HepG2 (cell line): ENCODE data around the gene TM9SF4.

ENCODE experiments used
- ZNF180 ChIP-seq: sonication (generic); formaldehyde crosslinking; IDR thresholded peaks from 2 replicates; pipeline ENCODE4 v1.4.0; 2020; ENCODE audit warnings: low read depth, missing genetic modification reagents, borderline replicate concordance
- TF ChIP-seq, protein P1 (sequence below): sonication (generic); formaldehyde crosslinking; IDR thresholded peaks from 2 replicates; pipeline ENCODE4 v1.5.0; 2020; ENCODE audit warnings: mild to moderate bottlenecking, missing genetic modification reagents, moderate library complexity

DNA sequence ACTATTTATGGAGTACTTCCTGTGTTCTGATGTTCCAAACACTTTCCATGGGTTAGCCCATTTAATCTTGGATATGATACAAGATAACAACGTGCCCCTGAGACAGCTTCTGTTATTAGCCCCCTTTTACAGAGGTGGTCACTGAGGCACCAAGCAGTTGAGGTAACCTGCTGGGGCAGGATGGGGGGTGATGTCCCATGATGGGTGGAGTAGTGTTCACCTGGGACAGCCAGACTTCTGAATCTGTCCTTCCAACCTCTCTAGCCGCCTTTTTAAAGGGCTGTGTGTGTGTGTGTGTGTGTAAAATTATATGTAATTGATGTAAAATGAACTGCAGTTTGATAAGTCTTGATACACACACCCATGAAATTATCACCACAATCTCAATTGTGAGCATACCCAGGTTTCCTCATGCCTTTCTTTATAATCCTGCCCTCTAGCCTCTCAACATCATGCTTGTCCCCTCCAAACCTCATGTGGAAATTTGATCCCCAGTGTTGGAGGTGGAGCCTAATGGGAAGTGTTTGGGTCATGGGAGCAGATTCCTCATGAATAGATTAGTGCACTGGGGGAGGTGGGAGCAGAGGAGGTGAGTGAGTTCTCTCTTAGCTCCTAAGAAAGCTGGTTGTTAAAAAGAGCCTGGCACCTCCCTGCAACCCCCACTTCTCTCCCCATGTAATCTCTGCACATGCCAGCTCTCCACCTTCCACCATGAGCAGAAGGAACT lies 58.8 kb downstream of the TM9SF4 start:
- TF ChIP-seq ZNF180 (CRISPR knock-in tag): no peak
- TF ChIP-seq, protein P1, sequence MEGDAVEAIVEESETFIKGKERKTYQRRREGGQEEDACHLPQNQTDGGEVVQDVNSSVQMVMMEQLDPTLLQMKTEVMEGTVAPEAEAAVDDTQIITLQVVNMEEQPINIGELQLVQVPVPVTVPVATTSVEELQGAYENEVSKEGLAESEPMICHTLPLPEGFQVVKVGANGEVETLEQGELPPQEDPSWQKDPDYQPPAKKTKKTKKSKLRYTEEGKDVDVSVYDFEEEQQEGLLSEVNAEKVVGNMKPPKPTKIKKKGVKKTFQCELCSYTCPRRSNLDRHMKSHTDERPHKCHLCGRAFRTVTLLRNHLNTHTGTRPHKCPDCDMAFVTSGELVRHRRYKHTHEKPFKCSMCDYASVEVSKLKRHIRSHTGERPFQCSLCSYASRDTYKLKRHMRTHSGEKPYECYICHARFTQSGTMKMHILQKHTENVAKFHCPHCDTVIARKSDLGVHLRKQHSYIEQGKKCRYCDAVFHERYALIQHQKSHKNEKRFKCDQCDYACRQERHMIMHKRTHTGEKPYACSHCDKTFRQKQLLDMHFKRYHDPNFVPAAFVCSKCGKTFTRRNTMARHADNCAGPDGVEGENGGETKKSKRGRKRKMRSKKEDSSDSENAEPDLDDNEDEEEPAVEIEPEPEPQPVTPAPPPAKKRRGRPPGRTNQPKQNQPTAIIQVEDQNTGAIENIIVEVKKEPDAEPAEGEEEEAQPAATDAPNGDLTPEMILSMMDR (CRISPR knock-in tag): no peak
